Endothelial cell of umbilical vein (primary cell): ENCODE results near the gene GOLIM4. TPM values are rescaled to one million over a fixed set of nuclear protein-coding genes. Genes with fewer than 3 reads are reported as not detected.

Source experiments
- BruUV-seq: library from RNA; stranded (reverse); fragments of 400-500 nt; replicated peaks from 2 replicates; lab custom pipeline; 2021; lab: Mats Ljungman, UMichigan
- CTCF ChIA-PET: fragments of 300-600, 350-600 bp; sonication (Branson Sonifier 250); formaldehyde crosslinking; loops from one replicate; lab custom pipeline; 2021; ENCODE audit warnings: antibody characterized with exemption, inconsistent platforms; lab: Charles Lee
- POLR2A ChIA-PET: fragments of 300-600, 350-600 bp; sonication (Branson Sonifier 250); formaldehyde crosslinking; loops from one replicate; lab custom pipeline; 2021; ENCODE audit warnings: antibody characterized with exemption, inconsistent platforms; lab: Charles Lee
- DNase-seq: peaks from one replicate; pipeline ENCODE4 v3.0.0-alpha.2; 2011; ENCODE audit warnings: low read depth, low spot score
- FAIRE-seq: peaks from 2 replicates; lab custom pipeline; 2011; peaks lifted over from hg19 to GRCh38; lab: Jason Lieb, UNC
- H2AFZ ChIP-seq: 2 replicates; pipeline ENCODE4 v1.6.0; 2012; ENCODE audit warnings: low read depth, low read length, control low read depth, inconsistent platforms
- H3K27ac ChIP-seq: 2 replicates; pipeline ENCODE4 v1.5.1; 2011; ENCODE audit warnings: low read depth, mild to moderate bottlenecking, control low read depth, low read length, moderate library complexity; ENCODE audit not compliant: insufficient read depth
- H3K27me3 ChIP-seq, 2 experiments: 2 replicates each; pipeline versions ENCODE4 v1.6.0 to v1.6.1; 2011; ENCODE audit warnings: low read length in 2 of 2, mixed read lengths in 1 of 2; ENCODE audit not compliant: control insufficient read depth in 2 of 2, insufficient read depth in 2 of 2
- H3K36me3 ChIP-seq, 2 experiments: 2 replicates in 1 of 2; 3 replicates in 1 of 2; pipeline ENCODE4 v1.5.1; 2011; ENCODE audit warnings: low read length in 2 of 2, mild to moderate bottlenecking in 1 of 2, moderate library complexity in 1 of 2; ENCODE audit not compliant: control insufficient read depth in 2 of 2, insufficient read depth in 2 of 2; ENCODE audit errors: extremely low read depth in 1 of 2
- H3K4me1 ChIP-seq: 3 replicates; pipeline ENCODE4 v1.5.1; 2011; ENCODE audit warnings: mild to moderate bottlenecking, low read length; ENCODE audit not compliant: control insufficient read depth, insufficient read depth; ENCODE audit errors: extremely low read depth
- H3K4me2 ChIP-seq: 2 replicates; pipeline ENCODE4 v1.6.1; 2011; ENCODE audit warnings: low read length, control low read depth, mixed read lengths; ENCODE audit not compliant: insufficient read depth
- H3K4me3 ChIP-seq, 3 experiments: fragments of 200-600 bp in 1 of 3; sonication (generic), shearing (Covaris generic) in 1 of 3; replicated peaks in 1 of 3; 2 replicates each; pipeline ENCODE4 v1.5.1; 2011 to 2016; ENCODE audit warnings: control low read depth in 3 of 3, low read length in 3 of 3, mild to moderate bottlenecking in 2 of 3, inconsistent platforms in 1 of 3, low read depth in 1 of 3, moderate library complexity in 1 of 3; ENCODE audit not compliant: insufficient read depth in 1 of 3
- H3K79me2 ChIP-seq: 2 replicates; pipeline ENCODE4 v1.6.0; 2012; ENCODE audit warnings: low read length, inconsistent platforms; ENCODE audit not compliant: control insufficient read depth, insufficient read depth
- H3K9ac ChIP-seq: replicated peaks from 2 replicates; pipeline ENCODE3; 2011; ENCODE audit warnings: low read length, control low read depth; ENCODE audit not compliant: insufficient read depth; ENCODE audit errors: extremely low read depth
- H3K9me1 ChIP-seq: replicated peaks from 3 replicates; pipeline ENCODE4 v1.6.0; 2011; ENCODE audit warnings: mild to moderate bottlenecking, low read length; ENCODE audit not compliant: control insufficient read depth, insufficient read depth; ENCODE audit errors: extremely low read depth
- H3K9me3 ChIP-seq: replicated peaks from 2 replicates; pipeline ENCODE4 v1.5.1; 2012; ENCODE audit warnings: low read length, inconsistent platforms; ENCODE audit not compliant: control insufficient read depth, insufficient read depth
- H4K20me1 ChIP-seq: replicated peaks from 2 replicates; pipeline ENCODE3; 2011; ENCODE audit warnings: mild to moderate bottlenecking, low read length; ENCODE audit not compliant: control insufficient read depth, insufficient read depth; ENCODE audit errors: extremely low read depth
- EZH2 ChIP-seq: IDR thresholded peaks from 2 replicates; pipeline ENCODE4 v1.6.1; 2012; ENCODE audit warnings: borderline replicate concordance, low read depth, mild to moderate bottlenecking, moderate library complexity, low read length, inconsistent platforms; ENCODE audit not compliant: severe bottlenecking
- FOS ChIP-seq: IDR thresholded peaks from 2 replicates; pipeline ENCODE4 v1.6.1; 2011; ENCODE audit warnings: mild to moderate bottlenecking, low read length, moderate library complexity, borderline replicate concordance; ENCODE audit not compliant: insufficient read depth
- GATA2 ChIP-seq: IDR thresholded peaks from 2 replicates; pipeline ENCODE4 v1.7.0; 2011; ENCODE audit warnings: low read depth, mild to moderate bottlenecking, moderate library complexity, mixed read lengths, low read length; ENCODE audit not compliant: insufficient read length, insufficient read depth
- JUN ChIP-seq: IDR thresholded peaks from 2 replicates; pipeline ENCODE4 v1.6.1; 2011; ENCODE audit warnings: borderline replicate concordance, low read depth; ENCODE audit not compliant: insufficient read length, insufficient read depth
- MYC ChIP-seq: IDR thresholded peaks from one replicate; pipeline ENCODE4 v1.6.1; 2011; ENCODE audit warnings: mild to moderate bottlenecking, low read depth, low read length
- POLR2A ChIP-seq: IDR thresholded peaks from 2 replicates; pipeline ENCODE4 v1.6.1; 2012; ENCODE audit warnings: low read depth, mild to moderate bottlenecking, control low read depth, low read length
- POLR2AphosphoS5 ChIP-seq: IDR thresholded peaks from 2 replicates; pipeline ENCODE4 v1.6.1; 2012; ENCODE audit warnings: low read depth, mild to moderate bottlenecking, control low read depth, low read length, moderate library complexity; ENCODE audit not compliant: insufficient read depth
- dilution Hi-C: fragments of 300-500 bp; cut with MboI; formaldehyde crosslinking; loops from one replicate; pipeline ENCODE4 v1.15.0; 2019; ENCODE audit warnings: low sequenced_read_pairs; ENCODE audit not compliant: extremely low pct_ligation_motif_present
- intact Hi-C: fragments of 100-400 bp; cut with micrococcal nuclease; formaldehyde crosslinking; loops from one replicate; pipeline ENCODE4 v1.10.0; 2022
- polyA plus RNA-seq, 4 experiments: library from polyadenylated mRNA; depleted of rRNA in 3 of 4; stranded (reverse) in 3 of 4; unstranded in 1 of 4; fragments of >200 nt; gene quantifications; 2 replicates each; pipeline versions ENCODE4 v1.2.1 to v1.2.3, GENCODE V29; 2011 to 2012; ENCODE audit warnings: missing spikeins in 1 of 4
- total RNA-seq: library from RNA; stranded (reverse); gene quantifications from 2 replicates; pipeline ENCODE4 v1.2.3, GENCODE V29; 2021
- TF ChIP-seq, protein P1 (sequence below), 2 donors: IDR thresholded peaks; 1 replicate in 1 of 2; 2 replicates in 1 of 2; pipeline ENCODE4 v1.5.1; 2011; ENCODE audit warnings: low read length in 2 of 2, mild to moderate bottlenecking in 2 of 2, moderate library complexity in 2 of 2, control low read depth in 1 of 2, inconsistent platforms in 1 of 2, low read depth in 1 of 2; ENCODE audit not compliant: insufficient read depth in 1 of 2; ENCODE audit errors: extremely low read depth in 1 of 2
- TF ChIP-seq, protein P2 (sequence below): IDR thresholded peaks from 2 replicates; pipeline ENCODE4 v1.6.1; 2011; ENCODE audit not compliant: insufficient read depth, insufficient read length

The GOLIM4 gene
- total and polyA plus RNA-seq, 2 donors (not counting 3 experiments of a cell fraction or from before 2014, with no cell fraction given), result 11.7 to 40.8 TPM

DNA sequence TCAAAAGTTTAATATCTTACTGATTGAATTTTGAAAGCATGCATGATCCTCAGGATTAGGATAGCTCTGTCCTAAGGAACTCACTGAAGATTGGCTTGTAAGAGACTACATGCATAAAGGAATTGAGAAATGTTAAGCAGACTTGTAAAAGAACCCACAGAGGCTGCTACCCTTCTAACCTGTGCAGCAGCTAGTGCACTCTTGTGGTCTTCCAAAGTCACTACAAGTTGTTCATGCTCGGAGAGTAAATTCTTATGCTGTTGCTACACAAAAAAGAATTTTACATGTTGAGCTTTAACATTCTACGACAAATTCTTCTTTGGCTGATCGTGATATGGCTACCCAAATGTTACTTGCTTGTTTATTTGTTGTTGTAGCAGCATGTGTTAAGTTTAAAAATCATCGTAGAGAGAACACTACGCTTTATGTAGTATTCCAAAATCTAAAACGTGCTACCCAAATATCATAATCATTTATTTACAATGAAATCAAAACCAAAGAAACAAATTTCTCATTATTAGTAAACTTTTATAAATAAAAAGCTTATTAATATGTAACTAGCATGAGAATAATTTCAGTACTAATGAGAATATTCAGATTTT is 55.0 kb downstream of the GOLIM4 start:
- no TSS peak for BruUV-seq
- H3K9me3 ChIP-seq, result no peaks in the 10 kb centered on the region
- CTCF ChIA-PET, result interaction anchor here (0.6 to 4.8 kb wide), 25 partner anchors 9 to 771 kb away, joined by 3 to 104 read pairs (median 5); partner anchors contain the start of gene ZBBX
- peak; percentile 37 for DNase-seq
- no peaks in the 10 kb centered on the region for H3K9me1 ChIP-seq
- no peak overlapping the region for H3K9ac ChIP-seq
- intact Hi-C loops, result loop anchor here (1.0 to 10.0 kb wide), 3 partner anchors 16 to 656 kb away; partner anchors contain the start of gene ZBBX
- POLR2A ChIA-PET, result no interaction called here
- H3K4me2 ChIP-seq, result no peak overlapping the region
- no peaks in the 10 kb centered on the region for H4K20me1 ChIP-seq
- FAIRE-seq, result peak; percentile 70
- no peak overlapping the region for H3K4me3 ChIP-seq
- H3K4me1 ChIP-seq, result peaks cover 6% of the 10 kb centered on the region
- no peak overlapping the region for H2AFZ ChIP-seq
- H3K27me3 ChIP-seq, result no peaks in the 10 kb centered on the region
- TF ChIP-seq, protein P1, sequence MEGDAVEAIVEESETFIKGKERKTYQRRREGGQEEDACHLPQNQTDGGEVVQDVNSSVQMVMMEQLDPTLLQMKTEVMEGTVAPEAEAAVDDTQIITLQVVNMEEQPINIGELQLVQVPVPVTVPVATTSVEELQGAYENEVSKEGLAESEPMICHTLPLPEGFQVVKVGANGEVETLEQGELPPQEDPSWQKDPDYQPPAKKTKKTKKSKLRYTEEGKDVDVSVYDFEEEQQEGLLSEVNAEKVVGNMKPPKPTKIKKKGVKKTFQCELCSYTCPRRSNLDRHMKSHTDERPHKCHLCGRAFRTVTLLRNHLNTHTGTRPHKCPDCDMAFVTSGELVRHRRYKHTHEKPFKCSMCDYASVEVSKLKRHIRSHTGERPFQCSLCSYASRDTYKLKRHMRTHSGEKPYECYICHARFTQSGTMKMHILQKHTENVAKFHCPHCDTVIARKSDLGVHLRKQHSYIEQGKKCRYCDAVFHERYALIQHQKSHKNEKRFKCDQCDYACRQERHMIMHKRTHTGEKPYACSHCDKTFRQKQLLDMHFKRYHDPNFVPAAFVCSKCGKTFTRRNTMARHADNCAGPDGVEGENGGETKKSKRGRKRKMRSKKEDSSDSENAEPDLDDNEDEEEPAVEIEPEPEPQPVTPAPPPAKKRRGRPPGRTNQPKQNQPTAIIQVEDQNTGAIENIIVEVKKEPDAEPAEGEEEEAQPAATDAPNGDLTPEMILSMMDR (IDR thresholded peaks at IDR 0.05; ENCODE audit: extremely low read depth in 1 of 2, insufficient read depth in 1 of 2, low read depth in 1 of 2, low read length in 2 of 2), result peak; percentile 51 to 63
- no peak for TF ChIP-seq EZH2
- dilution Hi-C loops, result no loop called here
- H3K36me3 ChIP-seq, result no peaks in the 10 kb centered on the region
- no peaks in the 10 kb centered on the region for H3K79me2 ChIP-seq
- H3K27ac ChIP-seq, result no peak overlapping the region

DNA sequence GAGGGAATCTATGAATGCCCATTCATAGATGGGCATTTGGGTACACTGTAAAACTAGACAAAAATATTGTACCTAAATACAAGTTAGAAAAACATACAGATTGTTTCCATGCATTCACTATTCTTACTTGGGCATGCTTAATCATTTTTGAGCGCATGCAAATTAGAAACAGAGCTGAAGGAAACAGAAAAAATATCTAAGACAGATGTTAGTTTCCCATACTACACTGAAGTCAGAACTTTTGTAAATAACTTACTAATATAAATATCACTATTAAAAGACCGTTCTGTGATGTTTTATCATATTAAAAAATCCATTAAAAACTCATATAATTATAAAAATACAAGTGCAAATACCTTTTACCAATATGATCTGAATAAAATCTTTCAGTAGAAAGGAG is 58.7 kb downstream of the GOLIM4 start:
- Histone ChIP-seq H3K79me2 (no peaks in the 10 kb centered on the region), H3K9ac (no peak overlapping the region), H3K9me3 (no peaks in the 10 kb centered on the region), H3K4me2 (no peak overlapping the region), H2AFZ (no peak overlapping the region), H3K27me3 (no peaks in the 10 kb centered on the region), H3K9me1 (no peaks in the 10 kb centered on the region), H3K36me3 (peaks cover 2 to 3% of the 10 kb centered on the region in 2 experiments), H3K4me1 (no peaks in the 10 kb centered on the region), H3K4me3 (no peak overlapping the region), H4K20me1 (no peaks in the 10 kb centered on the region), H3K27ac (no peak overlapping the region)
- CTCF ChIA-PET, result interaction anchor here (1.1 to 1.3 kb wide), 3 partner anchors 15 to 657 kb away, joined by 3 to 4 read pairs (median 3); partner anchors contain the start of gene ZBBX
- intact Hi-C loops, result no loop called here
- DNase-seq, result no peak
- no TSS peak for BruUV-seq
- dilution Hi-C loops, result no loop called here
- TF ChIP-seq, protein P2, sequence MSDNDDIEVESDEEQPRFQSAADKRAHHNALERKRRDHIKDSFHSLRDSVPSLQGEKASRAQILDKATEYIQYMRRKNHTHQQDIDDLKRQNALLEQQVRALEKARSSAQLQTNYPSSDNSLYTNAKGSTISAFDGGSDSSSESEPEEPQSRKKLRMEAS, result no peak
- TF ChIP-seq POLR2AphosphoS5, result no peak
- TF ChIP-seq, protein P1 (IDR thresholded peaks at IDR 0.05; ENCODE audit: extremely low read depth in 1 of 2, insufficient read depth in 1 of 2, low read depth in 1 of 2, low read length in 2 of 2), result no peak
- no peak for TF ChIP-seq MYC
- no peak for TF ChIP-seq GATA2
- TF ChIP-seq EZH2, result no peak
- no peak for TF ChIP-seq POLR2A
- TF ChIP-seq FOS, result no peak
- no peak for TF ChIP-seq JUN
- POLR2A ChIA-PET, result no interaction called here
- no peak for FAIRE-seq
